RWPE2 (cell line): ENCODE measurements around the gene PRKACB.

Source experiments
- ATAC-seq: fragments of 200-7000 bp; cut with Tn5 transposase; 3 replicates; pipeline ENCODE4 v1.9.1; 2021; ENCODE audit warnings: low read depth
- DNase-seq: peaks from one replicate; pipeline ENCODE4 v3.0.0-alpha.2; 2020; ENCODE audit warnings: low spot score
- H3K27ac ChIP-seq: fragments of 450-650 bp; 2 replicates; pipeline ENCODE4 v1.5.1; 2017; ENCODE audit warnings: mild to moderate bottlenecking; ENCODE audit not compliant: poor library complexity, severe bottlenecking
- H3K27me3 ChIP-seq: fragments of 250-450 bp; sonication (Bioruptor Pico); 2 replicates; pipeline ENCODE4 v1.5.1; 2021; ENCODE audit warnings: mild to moderate bottlenecking, moderate library complexity; ENCODE audit not compliant: insufficient read depth, poor library complexity, severe bottlenecking
- H3K36me3 ChIP-seq: fragments of 250-450 bp; sonication (Bioruptor Pico); 2 replicates; pipeline ENCODE4 v1.5.1; 2020; ENCODE audit warnings: low read depth, mild to moderate bottlenecking, moderate library complexity
- H3K4me1 ChIP-seq: fragments of 250-450 bp; sonication (Bioruptor Pico); 2 replicates; pipeline ENCODE4 v1.5.1; 2021; ENCODE audit warnings: mild to moderate bottlenecking, moderate library complexity; ENCODE audit not compliant: insufficient read depth, poor library complexity, severe bottlenecking
- H3K4me3 ChIP-seq: fragments of 250-450 bp; sonication (Bioruptor Pico); 2 replicates; pipeline ENCODE4 v1.5.1; 2021; ENCODE audit warnings: mild to moderate bottlenecking, moderate library complexity; ENCODE audit not compliant: severe bottlenecking
- H3K9me3 ChIP-seq: fragments of 250-450 bp; sonication (Bioruptor Pico); 2 replicates; pipeline ENCODE4 v1.5.1; 2021; ENCODE audit warnings: mild to moderate bottlenecking, moderate library complexity; ENCODE audit not compliant: severe bottlenecking
- CTCF ChIP-seq: fragments of 450-650 bp; IDR thresholded peaks from one replicate; pipeline ENCODE4 v1.5.1; 2017; ENCODE audit warnings: mild to moderate bottlenecking, moderate library complexity; ENCODE audit not compliant: poor library complexity, severe bottlenecking

Gene PRKACB

GRCh38 chr1:84143796-84144565 is at the start of gene PRKACB:
TSS of gene PRKACB (plus strand) at chr1:84144271. CDS start at chr1:84144362, 91 bp downstream.
- peak within 1 kb of the TSS; percentile 45 for H3K27ac ChIP-seq
- ATAC-seq (peak; percentile 64; the same call in 2 of the 3 replicates), DNase-seq (no peak)
- no peaks in the 10 kb centered on the region for H3K27me3 ChIP-seq
- no peak for TF ChIP-seq CTCF
- H3K9me3 ChIP-seq = no peaks in the 10 kb centered on the region
- H3K4me1 ChIP-seq = peaks cover 36% of the 10 kb centered on the region
- H3K4me3 ChIP-seq = no peak within 1 kb of the TSS
- no peaks in the 10 kb centered on the region for H3K36me3 ChIP-seq

GRCh38 chr1:84095308-84095707 is 48.8 kb upstream of the PRKACB start:
- no peaks in the 10 kb centered on the region for H3K36me3 ChIP-seq
- no peaks in the 10 kb centered on the region for H3K27me3 ChIP-seq
- ATAC-seq (no peak), DNase-seq (no peak)
- no peak overlapping the region for H3K27ac ChIP-seq
- H3K9me3 ChIP-seq = peaks cover 3% of the 10 kb centered on the region
- H3K4me3 ChIP-seq = no peak overlapping the region
- TF ChIP-seq CTCF = no peak
- peaks cover 2% of the 10 kb centered on the region for H3K4me1 ChIP-seq

GRCh38 chr1:84096176-84096575 is 47.9 kb upstream of the PRKACB start:
- Histone ChIP-seq H3K36me3 (no peaks in the 10 kb centered on the region), H3K9me3 (peaks cover 3% of the 10 kb centered on the region), H3K27me3 (no peaks in the 10 kb centered on the region), H3K27ac (no peak overlapping the region), H3K4me1 (no peaks in the 10 kb centered on the region), H3K4me3 (no peak overlapping the region)
- TF ChIP-seq CTCF = no peak
- ATAC-seq (no peak), DNase-seq (no peak)

- no peak for TF ChIP-seq CTCF
These were observed 42.9 kb upstream of the PRKACB start for GRCh38 chr1:84101204-84101603.

More at GRCh38 chr1:84101204-84101603, 42.9 kb upstream of the PRKACB start:
- H3K4me1 ChIP-seq = peaks cover 8% of the 10 kb centered on the region
- no peaks in the 10 kb centered on the region for H3K9me3 ChIP-seq
- ATAC-seq (no peak), DNase-seq (no peak)
- no peak overlapping the region for H3K27ac ChIP-seq
- H3K4me3 ChIP-seq = no peak overlapping the region
- H3K27me3 ChIP-seq = no peaks in the 10 kb centered on the region
- H3K36me3 ChIP-seq = no peaks in the 10 kb centered on the region
